Testis (tissue), 3 donors: ENCODE results near the gene TBC1D10B. TPM values are rescaled to one million over a fixed set of nuclear protein-coding genes. Genes with fewer than 3 reads are reported as not detected.

Experiments used
- DNase-seq: peaks from one replicate; pipeline ENCODE4 v3.0.0-alpha.2; 2019
- H3K27ac ChIP-seq, 2 donors: fragments of 200-600 bp; sonication (generic); one replicate each; pipeline ENCODE4 v1.5.1; 2019
- H3K27me3 ChIP-seq: fragments of 200-600 bp; sonication (generic); one replicate; pipeline ENCODE4 v1.5.1; 2019
- H3K36me3 ChIP-seq: fragments of 200-600 bp; sonication (generic); one replicate; pipeline ENCODE4 v1.5.1; 2017; ENCODE audit warnings: low read depth; ENCODE audit errors: missing control alignments
- H3K4me1 ChIP-seq: fragments of 200-600 bp; sonication (generic); one replicate; pipeline ENCODE4 v1.5.1; 2019
- H3K4me3 ChIP-seq, 2 donors: fragments of 200-600 bp; sonication (generic); one replicate each; pipeline ENCODE4 v1.5.1; 2017 to 2019
- H3K9me3 ChIP-seq: fragments of 200-600 bp; sonication (generic); one replicate; pipeline ENCODE4 v1.5.1; 2017
- CTCF ChIP-seq, 3 experiments: fragments of 450-650 bp in 2 of 3; fragments of 200-600 bp in 1 of 3; sonication (generic) in 1 of 3; IDR thresholded peaks; one replicate each; pipeline ENCODE4 v1.5.1; 2016 to 2019; ENCODE audit warnings: antibody characterized with exemption in 3 of 3, mild to moderate bottlenecking in 2 of 3, moderate library complexity in 1 of 3
- POLR2A ChIP-seq: fragments of 450-650 bp; IDR thresholded peaks from one replicate; pipeline ENCODE4 v1.6.1; 2017; ENCODE audit warnings: antibody characterized with exemption, mild to moderate bottlenecking, moderate library complexity
- WGBS, 2 donors: methylation state at CpG; one replicate each; pipeline ENCODE4 v1.1.5; 2018; 5-methylcytosine and 5-hydroxymethylcytosine counted together
- intact Hi-C: fragments of 100-400 bp; cut with DNase I; formaldehyde crosslinking; loops from one replicate; pipeline ENCODE4 v1.15.1; 2023; ENCODE audit warnings: low total_unique reads
- polyA plus RNA-seq: library from polyadenylated mRNA; stranded (reverse); fragments of 350-450 nt; fragmentation: Illumina TruSeq; extraction: RNeasy Lipid Tissue Mini Kit (QIAGEN cat#74804); gene quantifications from one replicate; pipeline ENCODE4 v1.2.3, GENCODE V29; 2014; ENCODE audit warnings: low read depth, low replicate concordance; ENCODE audit not compliant: insufficient read depth
- total RNA-seq, 2 donors: library from RNA; depleted of rRNA; stranded (reverse); fragments of >200 nt; gene quantifications; one replicate each; pipeline ENCODE4 v1.2.3, GENCODE V29; 2016

The TBC1D10B gene
- total and polyA plus RNA-seq, 3 donors from 2014 or later = 60.5 to 86.2 (median 64.0) TPM

GRCh38 chr16:30368792-30369090 is 1.6 kb downstream of the TBC1D10B start:
- intact Hi-C loops = no loop called here
- Histone ChIP-seq H3K9me3 (no peaks in the 10 kb centered on the region), H3K4me1 (peaks cover 26% of the 10 kb centered on the region), H3K27ac (peak overlapping the region in 1 of 2 donors; percentile 90), H3K4me3 (peak overlapping the region; percentile 82 to 87), H3K27me3 (no peaks in the 10 kb centered on the region), H3K36me3 (no peaks in the 10 kb centered on the region)
- TF ChIP-seq POLR2A (no peak), CTCF (IDR thresholded peaks at IDR 0.05) (no peak)
- no peak for DNase-seq
- WGBS, 2 donors = 6 to 13% methylated on average over 2 to 4 of the region's 4 CpGs

GRCh38 chr16:30368122-30368791 is 2.0 kb downstream of the TBC1D10B start:
- no peak overlapping the region for H3K27ac ChIP-seq
- H3K4me3 ChIP-seq = peak overlapping the region; percentile 82 to 87
- WGBS, 2 donors = 2 to 3% methylated on average over 8 of the region's 8 CpGs
- H3K36me3 ChIP-seq = no peaks in the 10 kb centered on the region
- intact Hi-C loops = no loop called here
- no peaks in the 10 kb centered on the region for H3K27me3 ChIP-seq
- peaks cover 26% of the 10 kb centered on the region for H3K4me1 ChIP-seq
- H3K9me3 ChIP-seq = no peaks in the 10 kb centered on the region
- no peak for TF ChIP-seq CTCF (IDR thresholded peaks at IDR 0.05)
- no peak for TF ChIP-seq POLR2A
- no peak for DNase-seq

GRCh38 chr16:30367349-30368009 is 2.8 kb downstream of the TBC1D10B start:
- WGBS, 2 donors = 68 to 74% methylated on average over 10 of the region's 10 CpGs
- Histone ChIP-seq H3K9me3 (no peaks in the 10 kb centered on the region), H3K4me1 (peaks cover 26% of the 10 kb centered on the region), H3K27me3 (no peaks in the 10 kb centered on the region), H3K36me3 (no peaks in the 10 kb centered on the region), H3K4me3 (no peak overlapping the region), H3K27ac (no peak overlapping the region)
- intact Hi-C loops = no loop called here
- no peak for TF ChIP-seq CTCF (IDR thresholded peaks at IDR 0.05)
- no peak for TF ChIP-seq POLR2A
- no peak for DNase-seq

GRCh38 chr16:30366511-30366910 is 3.8 kb downstream of the TBC1D10B start:
- Histone ChIP-seq H3K9me3 (no peaks in the 10 kb centered on the region), H3K27me3 (no peaks in the 10 kb centered on the region), H3K27ac (no peak overlapping the region), H3K4me3 (no peak overlapping the region), H3K4me1 (peaks cover 25% of the 10 kb centered on the region), H3K36me3 (no peaks in the 10 kb centered on the region)
- intact Hi-C loops = no loop called here
- no peak for DNase-seq
- WGBS, 2 donors = 87 to 89% methylated on average over 4 of the region's 4 CpGs
- TF ChIP-seq POLR2A (no peak), CTCF (IDR thresholded peaks at IDR 0.05) (no peak)

GRCh38 chr16:30365200-30365599 is 5.1 kb downstream of the TBC1D10B start:
- TF ChIP-seq CTCF (IDR thresholded peaks at IDR 0.05) (no peak), POLR2A (no peak)
- no peak for DNase-seq
- peaks cover 21% of the 10 kb centered on the region for H3K4me1 ChIP-seq
- H3K36me3 ChIP-seq = no peaks in the 10 kb centered on the region
- WGBS, 2 donors = 78 to 81% methylated on average over 10 of the region's 10 CpGs
- no peak overlapping the region for H3K27ac ChIP-seq
- H3K4me3 ChIP-seq = no peak overlapping the region
- intact Hi-C loops = no loop called here
- H3K27me3 ChIP-seq = no peaks in the 10 kb centered on the region
- H3K9me3 ChIP-seq = no peaks in the 10 kb centered on the region
